ENCODE results near the gene FSTL4.

The FSTL4 gene

GRCh38 chr5:133483406-133484090 is 128.8 kb downstream of the FSTL4 start:
- in situ Hi-C loops (cut with HindIII; ENCODE audit: low sequenced_read_pairs), result no loop called here

- in situ Hi-C loops (cut with HindIII; ENCODE audit: low sequenced_read_pairs), result no loop called here
These were observed 130.3 kb downstream of the FSTL4 start for GRCh38 chr5:133482028-133482427.

GRCh38 chr5:133480866-133481265 is 131.5 kb downstream of the FSTL4 start:
- in situ Hi-C loops (cut with HindIII; ENCODE audit: low sequenced_read_pairs), result no loop called here

- in situ Hi-C loops (cut with HindIII; ENCODE audit: low sequenced_read_pairs), result no loop called here
These were observed 132.0 kb downstream of the FSTL4 start for GRCh38 chr5:133480366-133480765.

- in situ Hi-C loops (cut with HindIII; ENCODE audit: low sequenced_read_pairs), result no loop called here
These were observed 133.9 kb downstream of the FSTL4 start for GRCh38 chr5:133478199-133478985.

GRCh38 chr5:133475986-133476385 is 136.4 kb downstream of the FSTL4 start:
- in situ Hi-C loops (cut with HindIII; ENCODE audit: low sequenced_read_pairs), result no loop called here

- in situ Hi-C loops (cut with HindIII; ENCODE audit: low sequenced_read_pairs), result no loop called here
These were observed 137.3 kb downstream of the FSTL4 start for GRCh38 chr5:133474851-133475590.

- in situ Hi-C loops (cut with HindIII; ENCODE audit: low sequenced_read_pairs), result no loop called here
These were observed 139.1 kb downstream of the FSTL4 start for GRCh38 chr5:133473291-133473690.

- in situ Hi-C loops (cut with HindIII; ENCODE audit: low sequenced_read_pairs), result no loop called here
These were observed 139.5 kb downstream of the FSTL4 start for GRCh38 chr5:133472829-133473228.

GRCh38 chr5:133471699-133472098 is 140.6 kb downstream of the FSTL4 start:
- in situ Hi-C loops (cut with HindIII; ENCODE audit: low sequenced_read_pairs), result no loop called here

- in situ Hi-C loops (cut with HindIII; ENCODE audit: low sequenced_read_pairs), result no loop called here
These were observed 141.5 kb downstream of the FSTL4 start for GRCh38 chr5:133470841-133471240.

GRCh38 chr5:133469846-133470245 is 142.5 kb downstream of the FSTL4 start:
- in situ Hi-C loops (cut with HindIII; ENCODE audit: low sequenced_read_pairs), result no loop called here

- in situ Hi-C loops (cut with HindIII; ENCODE audit: low sequenced_read_pairs), result no loop called here
These were observed 143.1 kb downstream of the FSTL4 start for GRCh38 chr5:133469252-133469651.

GRCh38 chr5:133468596-133468995 is 143.7 kb downstream of the FSTL4 start:
- in situ Hi-C loops (cut with HindIII; ENCODE audit: low sequenced_read_pairs), result no loop called here

- in situ Hi-C loops (cut with HindIII; ENCODE audit: low sequenced_read_pairs), result no loop called here
These were observed 144.4 kb downstream of the FSTL4 start for GRCh38 chr5:133467826-133468463.

- in situ Hi-C loops (cut with HindIII; ENCODE audit: low sequenced_read_pairs), result no loop called here
These were observed 145.0 kb downstream of the FSTL4 start for GRCh38 chr5:133467335-133467779.

- in situ Hi-C loops (cut with HindIII; ENCODE audit: low sequenced_read_pairs), result no loop called here
These were observed 145.6 kb downstream of the FSTL4 start for GRCh38 chr5:133466556-133467334.

GRCh38 chr5:133464013-133464412 is 148.3 kb downstream of the FSTL4 start:
- in situ Hi-C loops (cut with HindIII; ENCODE audit: low sequenced_read_pairs), result no loop called here

GRCh38 chr5:133461796-133462516 is 150.4 kb downstream of the FSTL4 start:
- in situ Hi-C loops (cut with HindIII; ENCODE audit: low sequenced_read_pairs), result no loop called here

All from endothelial cell of hepatic sinusoid (primary cell).